Measurements from ENCODE around the gene C11orf68.
"Not testable (repeated sequence)": the region's sequence is repeated elsewhere in the genome, so short reads cannot be mapped to it uniquely, and the experiment has no call there.

C11orf68 gene

GRCh38 chr11:65912845-65913244 is 6.0 kb downstream of the C11orf68 start:
- no peak for DNase-seq (ENCODE audit: low spot score)

GRCh38 chr11:65911682-65912568 is 6.9 kb downstream of the C11orf68 start:
- DNase-seq (ENCODE audit: low spot score): peak; percentile 59

GRCh38 chr11:65907878-65908277 is 11.0 kb downstream of the C11orf68 start:
- DNase-seq (ENCODE audit: low spot score): no peak

DNA sequence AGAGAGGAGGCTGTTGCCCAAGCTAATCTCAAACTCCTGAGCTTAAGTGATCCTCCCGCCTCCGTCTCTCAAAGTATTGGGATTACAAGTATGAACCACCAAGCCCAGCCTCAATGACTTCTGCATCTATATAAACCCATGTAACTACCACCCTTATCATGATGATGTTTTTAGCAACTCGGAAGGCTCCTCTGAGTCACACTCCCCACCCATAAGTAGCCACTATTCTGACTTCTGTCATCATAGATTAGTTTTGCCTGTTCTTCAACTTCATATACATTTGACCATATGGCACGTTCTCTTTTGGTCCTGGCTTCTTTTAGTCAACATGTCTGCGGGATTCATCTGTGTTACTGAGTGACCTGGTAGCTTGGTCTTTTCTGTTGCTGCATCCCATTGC is 12.3 kb downstream of the C11orf68 start:
- DNase-seq (ENCODE audit: low spot score): no peak

DNA sequence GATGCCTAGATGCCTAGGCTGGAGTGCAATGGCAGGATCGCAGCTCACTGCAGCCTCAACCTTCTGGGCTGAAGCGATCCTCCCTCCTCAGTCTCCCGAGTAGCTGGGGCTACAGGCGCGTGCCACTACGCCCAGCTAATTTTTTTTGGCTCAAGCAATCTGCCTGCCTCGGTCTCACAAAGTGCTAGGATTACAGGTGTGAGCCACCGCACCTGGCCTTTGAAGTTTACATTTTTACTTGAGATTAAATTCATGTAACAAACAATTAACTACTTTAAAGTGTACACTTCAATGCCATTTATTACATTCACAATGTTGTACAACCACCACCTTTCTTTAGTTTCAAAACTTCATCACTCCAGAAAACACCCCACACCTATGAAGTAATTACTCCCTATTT is 15.1 kb downstream of the C11orf68 start:
- no peak for DNase-seq (ENCODE audit: low spot score)

DNA sequence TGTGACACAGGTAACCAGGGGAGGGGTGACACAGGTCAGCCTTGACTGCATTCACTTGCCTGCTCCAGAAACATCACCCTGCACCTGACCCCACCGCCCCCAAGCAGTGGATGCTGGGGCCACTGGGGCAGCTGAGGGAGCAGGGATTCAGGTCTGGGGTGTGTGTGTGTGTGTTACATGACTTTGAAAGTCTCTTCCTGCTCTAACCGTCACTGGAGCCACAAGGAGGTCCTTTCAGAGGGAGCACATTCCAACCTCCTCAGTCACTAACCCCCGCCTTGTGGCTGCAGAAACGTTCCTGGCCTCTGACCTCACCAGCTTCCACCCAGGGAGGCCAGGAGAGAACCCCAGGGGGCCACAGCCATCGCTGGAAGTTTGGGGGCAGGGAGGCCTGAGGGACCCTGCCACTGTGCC is 15.8 kb downstream of the C11orf68 start:
- no peak for DNase-seq (ENCODE audit: low spot score)

GRCh38 chr11:65900899-65901180 is 18.0 kb downstream of the C11orf68 start:
- no peak for DNase-seq (ENCODE audit: low spot score)

DNA sequence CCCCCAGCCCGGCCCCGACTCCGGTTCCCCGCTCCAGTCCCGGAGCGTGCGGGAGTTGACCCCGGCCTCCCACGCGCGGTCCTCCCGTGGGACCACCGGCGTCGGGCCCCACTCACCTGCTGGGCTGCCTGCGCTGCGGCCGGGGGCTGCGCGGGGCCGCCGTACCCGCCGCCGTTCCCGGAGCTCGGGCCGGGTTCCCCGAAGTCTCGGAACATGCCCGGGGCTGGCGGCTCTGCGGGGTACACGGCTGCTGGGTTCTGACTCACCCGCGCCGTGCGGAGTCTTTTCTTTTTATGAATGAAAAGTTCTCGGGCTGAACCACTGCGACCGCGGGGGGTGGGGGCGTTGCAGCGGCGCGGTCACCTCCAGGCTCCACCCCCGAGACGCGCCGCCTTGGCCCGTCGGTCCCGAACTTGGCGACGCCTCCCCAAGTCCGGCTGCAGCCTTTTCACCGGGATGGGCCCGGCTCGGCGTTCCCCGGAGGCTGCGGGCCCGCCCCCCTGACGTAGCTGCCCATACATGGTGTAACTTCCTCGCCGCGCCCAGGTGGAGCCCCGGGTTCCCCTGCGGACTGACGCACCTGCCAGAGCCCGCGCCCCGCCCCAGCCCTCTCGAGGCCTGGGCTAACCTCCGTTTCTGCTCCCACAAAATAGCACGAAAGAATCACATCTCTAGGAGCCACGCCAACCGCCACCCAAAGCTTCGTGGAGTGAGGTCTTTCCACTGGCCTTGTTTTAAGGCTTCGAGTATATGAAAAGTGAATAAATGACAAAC is 18.6 kb downstream of the C11orf68 start, which contains the start of gene FOSL1:
Gene FOSL1, minus strand, starts transcription at position 264 of the 774 bp plus-strand sequence. Its CDS starts 49 bp downstream, at position 215.
- peak; percentile 79 for DNase-seq (ENCODE audit: low spot score)

GRCh38 chr11:65899356-65900124 is 19.3 kb downstream of the C11orf68 start:
- DNase-seq (ENCODE audit: low spot score): peak; percentile 62

GRCh38 chr11:65898656-65899355 is 20.1 kb downstream of the C11orf68 start:
- DNase-seq (ENCODE audit: low spot score): no peak

DNA sequence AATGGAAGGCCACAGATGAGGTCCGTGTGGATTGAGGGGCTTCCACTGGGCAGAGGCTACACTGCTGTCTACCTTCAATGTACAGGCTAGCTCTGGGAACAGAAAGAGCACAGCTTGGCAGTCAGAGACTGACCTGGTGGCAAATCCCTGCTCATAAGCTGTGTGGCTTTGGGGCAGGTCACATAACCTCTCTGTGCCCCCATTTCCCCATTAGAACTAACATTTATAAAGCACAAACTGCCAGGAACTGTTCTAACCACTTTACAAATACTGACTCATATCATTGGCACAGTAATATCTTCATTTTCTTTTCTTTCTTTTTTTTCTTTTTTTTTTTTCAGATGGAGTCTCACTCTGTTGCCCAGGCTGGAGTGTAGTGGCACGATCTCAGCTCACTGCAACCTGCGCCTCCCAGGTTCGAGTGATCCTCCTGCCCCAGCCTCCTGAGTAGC is 21.8 kb downstream of the C11orf68 start:
- DNase-seq (ENCODE audit: low spot score): no peak

- DNase-seq (ENCODE audit: low spot score): no peak
Observed at GRCh38 chr11:65896034-65896999, 22.5 kb downstream of the C11orf68 start.

DNA sequence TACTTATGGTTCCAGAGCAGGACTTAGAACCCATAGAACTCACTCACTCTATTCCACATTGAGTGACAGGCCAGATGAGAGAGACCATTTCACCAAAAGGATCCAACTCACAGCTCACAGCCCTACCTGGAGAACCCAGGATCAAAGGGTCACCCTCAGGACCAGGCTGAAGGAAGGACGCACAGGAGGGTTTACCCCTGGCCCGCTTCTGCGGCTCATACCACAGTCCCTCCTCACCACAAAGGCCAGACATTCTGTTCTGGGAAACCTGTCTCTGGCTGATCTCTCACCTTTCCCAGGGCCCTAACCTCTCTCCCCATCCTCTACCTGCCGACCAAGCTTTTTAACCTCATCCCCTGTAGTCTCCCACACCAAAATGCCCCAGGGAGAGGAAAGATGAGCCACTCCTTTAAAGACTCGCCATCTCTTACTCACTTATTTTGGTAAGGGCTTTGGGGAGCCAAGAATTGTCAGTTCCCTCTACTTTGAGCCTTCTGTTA is 23.3 kb downstream of the C11orf68 start:
- DNase-seq (ENCODE audit: low spot score): no peak

DNA sequence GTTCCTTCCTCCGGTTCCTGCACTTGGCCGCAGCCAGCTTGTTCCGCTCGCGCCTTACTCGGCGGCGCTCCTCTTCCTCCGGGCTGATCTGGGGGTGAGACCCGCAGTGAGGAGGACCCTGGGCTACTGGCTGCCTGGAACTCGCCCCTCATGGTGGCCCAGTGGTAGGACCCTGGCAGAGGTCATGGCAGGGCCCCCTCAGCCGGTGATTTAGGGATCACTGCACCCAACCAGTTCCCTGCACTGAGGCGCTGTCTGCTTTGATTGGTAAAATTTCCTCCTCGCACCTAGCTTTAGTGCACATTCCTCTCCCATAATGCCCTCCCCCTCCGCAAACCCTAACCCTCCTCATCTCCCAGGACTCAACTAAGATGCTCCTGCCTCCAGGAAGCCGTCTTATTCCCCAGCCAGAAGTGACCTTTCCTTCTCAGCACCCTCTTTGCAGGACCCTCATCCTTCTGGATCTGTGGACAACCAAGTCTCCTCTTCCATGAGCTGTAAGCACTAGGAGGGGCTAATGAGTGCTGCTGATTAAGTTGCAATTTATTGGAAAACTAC is 24.7 kb downstream of the C11orf68 start:
- DNase-seq (ENCODE audit: low spot score): no peak

GRCh38 chr11:65892661-65893317 is 26.1 kb downstream of the C11orf68 start:
- DNase-seq (ENCODE audit: low spot score): no peak

DNA sequence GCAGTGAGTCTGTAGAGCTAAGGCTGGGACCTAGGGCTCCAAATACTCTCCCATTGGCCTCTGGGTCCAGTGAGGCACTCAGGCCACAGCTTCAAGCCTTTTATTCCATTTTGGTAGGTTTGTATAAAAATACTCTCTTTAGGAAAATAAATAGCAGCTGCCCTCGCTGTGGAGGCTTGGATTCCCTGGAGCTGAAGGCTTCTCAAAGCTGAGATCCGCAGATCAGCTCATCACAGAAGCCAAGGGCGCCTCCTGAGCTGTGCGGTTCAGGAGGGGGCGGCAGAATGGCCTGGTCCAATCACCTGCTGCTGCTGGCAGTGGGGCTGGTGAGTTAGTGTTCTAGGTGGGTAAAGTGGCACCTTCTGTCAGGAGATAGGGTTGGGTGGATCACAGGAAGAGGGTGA is 26.7 kb downstream of the C11orf68 start:
- not testable (repeated sequence) for DNase-seq (ENCODE audit: low spot score)

- DNase-seq (ENCODE audit: low spot score): peak; percentile 60
Observed at GRCh38 chr11:65891219-65892136, 27.4 kb downstream of the C11orf68 start.
